ENCODE data around the gene CHKA.
"Not testable (repeated sequence)": the region's sequence is repeated elsewhere in the genome, so short reads cannot be mapped to it uniquely, and the experiment has no call there.

CHKA gene

DNA sequence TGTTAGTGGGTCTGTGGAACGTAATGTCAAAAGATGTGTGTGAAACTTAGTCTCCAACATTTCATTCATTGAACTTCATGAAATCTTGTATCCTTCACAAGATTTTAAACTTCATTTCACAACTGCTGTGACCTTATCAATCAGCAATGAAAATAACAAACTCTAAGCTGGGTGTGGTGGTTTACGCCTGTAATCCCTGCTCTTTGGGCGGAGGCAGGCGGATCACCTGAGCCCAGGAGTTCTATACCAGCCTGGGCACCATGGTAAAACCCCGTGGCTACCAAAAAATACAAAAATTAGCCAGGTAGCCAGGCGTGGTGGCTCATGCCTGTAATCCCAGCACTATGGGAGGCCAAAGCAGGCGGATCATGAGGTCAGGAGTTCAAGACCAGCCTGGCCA is 5.1 kb downstream of the CHKA start:
- no peak for DNase-seq (ENCODE audit: low read depth, low spot score)

DNA sequence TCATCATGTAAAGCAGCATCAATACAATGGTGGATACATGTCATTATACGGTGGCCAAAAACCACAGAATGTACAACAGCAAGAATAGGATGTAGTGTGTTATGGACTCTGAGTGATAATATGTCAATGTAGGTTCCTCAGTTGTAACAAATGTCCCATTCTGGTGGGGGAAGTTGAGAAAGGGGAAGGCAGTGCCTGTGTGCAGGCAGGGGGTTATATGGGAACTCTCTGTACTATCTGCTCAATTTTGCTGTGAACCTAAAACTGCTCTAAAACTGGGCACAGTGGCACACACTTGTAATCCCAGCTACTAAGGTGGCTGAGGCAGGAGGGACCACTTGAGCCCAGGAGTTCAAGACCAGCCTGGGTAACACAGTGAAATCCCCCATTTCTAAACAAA is 5.9 kb downstream of the CHKA start:
- no peak for DNase-seq (ENCODE audit: low read depth, low spot score)

DNA sequence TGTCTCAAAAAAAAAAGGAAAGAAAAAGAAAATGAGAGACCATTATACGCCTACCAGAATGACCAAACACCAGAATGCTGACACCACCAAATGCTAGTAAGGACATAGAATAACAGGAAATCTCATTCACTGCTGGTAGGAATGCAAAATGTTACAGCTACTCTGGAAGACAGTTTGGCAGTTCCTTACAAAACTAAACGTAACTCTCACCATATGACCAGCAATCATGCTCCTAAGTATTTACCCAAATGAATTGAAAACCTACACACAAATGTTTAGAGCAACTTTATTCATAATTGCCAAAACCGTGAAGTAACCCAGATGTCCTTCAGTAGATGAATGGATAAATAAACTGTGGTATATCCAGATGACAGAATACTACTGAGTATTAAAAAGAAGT is 7.2 kb downstream of the CHKA start:
- no peak for DNase-seq (ENCODE audit: low read depth, low spot score)

DNA sequence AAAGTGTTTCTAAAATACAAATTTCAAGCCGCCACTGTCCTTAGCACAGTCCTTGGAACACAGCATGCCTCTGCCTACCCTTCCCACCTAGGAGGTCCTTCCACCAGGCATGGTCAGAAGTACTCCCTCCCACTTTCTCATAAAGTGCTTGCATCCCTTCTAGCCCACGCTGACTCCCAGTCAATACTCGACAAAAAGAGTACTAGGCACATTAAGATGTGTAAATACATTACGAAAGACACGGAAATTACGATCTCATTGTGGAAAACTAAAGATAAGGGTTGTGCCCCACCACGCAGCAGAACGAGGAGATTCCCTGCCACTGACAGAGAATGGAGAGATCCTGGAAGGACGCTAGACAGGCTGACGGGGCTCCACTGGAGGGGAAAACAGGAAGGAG is 13.5 kb downstream of the CHKA start:
- DNase-seq (ENCODE audit: low read depth, low spot score), result no peak

DNA sequence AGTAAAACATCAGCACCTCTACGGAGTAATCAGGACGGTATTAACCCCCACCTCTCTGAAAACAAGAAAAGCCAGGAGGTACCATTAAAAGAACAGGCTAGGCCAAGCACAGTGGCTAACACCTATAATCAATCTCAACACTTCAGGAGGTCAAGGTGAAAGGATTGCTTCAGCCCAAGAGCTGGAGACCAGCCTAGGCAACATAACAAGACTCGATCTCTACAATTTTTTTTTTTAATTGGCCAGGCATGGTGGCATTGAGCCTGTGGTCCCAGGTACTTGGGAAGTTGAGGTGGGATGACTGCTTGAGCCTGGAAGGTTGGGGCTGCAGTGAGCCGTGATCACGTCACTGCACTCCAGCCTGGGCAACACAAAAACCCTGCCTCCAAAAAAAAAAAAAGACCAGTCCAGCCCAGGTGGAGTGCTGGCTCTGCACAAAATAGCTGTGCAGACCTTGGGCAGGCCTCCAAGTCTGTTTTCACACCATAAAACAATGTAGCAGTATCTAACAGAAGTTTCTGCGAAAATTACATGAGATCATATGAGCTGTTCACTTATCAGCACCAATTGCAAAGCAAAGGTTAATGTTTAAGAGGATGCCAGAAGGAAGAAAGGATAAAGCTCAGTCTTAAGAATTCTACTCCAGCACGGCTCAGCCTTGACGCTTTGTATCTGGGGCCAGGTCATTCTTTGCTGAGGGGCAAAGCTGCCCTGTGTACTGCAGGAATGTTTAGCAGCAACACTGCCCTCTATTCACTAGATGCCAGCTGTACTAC is 14.8 kb downstream of the CHKA start:
- no peak for DNase-seq (ENCODE audit: low read depth, low spot score)

DNA sequence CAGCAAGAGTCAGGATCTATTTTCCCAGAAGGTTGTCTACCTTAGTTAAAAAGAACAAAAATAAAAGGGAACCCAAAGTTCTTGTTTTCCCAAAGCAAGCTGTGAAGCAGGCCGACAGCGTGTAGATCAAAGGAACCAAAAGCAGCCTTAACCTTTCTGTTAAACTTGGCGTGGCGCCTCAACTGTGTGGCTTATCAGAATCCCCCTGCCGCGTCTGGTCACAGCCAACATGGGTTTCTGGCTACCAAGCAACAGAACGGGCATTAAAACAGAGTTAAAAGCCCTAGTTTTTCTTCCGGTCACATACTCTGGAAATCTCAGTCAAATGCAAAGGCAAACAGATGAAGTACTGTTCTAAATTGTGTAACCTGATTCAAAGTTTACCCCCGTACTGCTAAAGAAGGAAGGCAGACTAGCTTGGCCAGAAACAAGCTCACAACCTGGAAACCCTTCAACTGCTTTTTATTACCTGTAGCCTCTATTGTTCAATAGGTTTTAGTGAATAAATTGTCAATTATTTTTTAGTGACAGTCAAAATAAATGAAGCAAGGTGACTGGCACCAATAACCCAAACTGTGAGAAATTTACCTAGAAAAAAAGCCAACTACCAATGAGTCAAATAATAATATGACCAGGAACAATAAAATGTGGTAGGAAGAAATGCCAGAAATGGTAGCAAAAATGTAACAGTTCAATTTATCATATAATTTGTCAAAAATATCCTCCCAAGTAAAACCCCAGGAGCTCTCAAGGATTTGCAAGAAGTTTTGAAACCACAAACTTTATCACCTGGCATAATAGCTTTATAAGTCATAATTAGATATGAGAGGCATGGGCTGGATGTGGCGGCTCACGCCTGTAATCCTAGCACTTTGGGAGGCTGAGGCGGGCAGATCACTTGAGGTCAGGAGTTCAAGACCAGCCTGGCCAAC is 21.4 kb downstream of the CHKA start:
- peak; percentile 45 for DNase-seq (ENCODE audit: low read depth, low spot score)

DNA sequence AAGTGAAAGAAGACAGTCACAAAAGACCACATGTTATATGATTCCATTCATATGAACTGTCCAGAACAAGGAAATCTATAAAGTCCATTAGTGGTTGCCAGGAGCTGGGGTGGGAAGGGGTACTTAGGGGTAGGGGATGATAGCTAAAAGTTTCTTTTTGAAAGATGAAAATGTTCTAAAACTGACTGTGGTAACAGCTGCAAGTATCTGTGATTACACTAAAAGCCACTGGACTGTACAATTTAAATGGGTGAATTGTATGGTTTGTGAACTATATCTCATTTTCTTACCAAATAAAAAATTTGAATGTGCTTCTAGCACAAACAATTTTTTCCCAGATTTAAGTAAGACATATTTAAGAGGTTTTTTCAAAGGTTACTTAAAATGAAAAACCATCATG is 22.1 kb downstream of the CHKA start:
- no peak for DNase-seq (ENCODE audit: low read depth, low spot score)

DNA sequence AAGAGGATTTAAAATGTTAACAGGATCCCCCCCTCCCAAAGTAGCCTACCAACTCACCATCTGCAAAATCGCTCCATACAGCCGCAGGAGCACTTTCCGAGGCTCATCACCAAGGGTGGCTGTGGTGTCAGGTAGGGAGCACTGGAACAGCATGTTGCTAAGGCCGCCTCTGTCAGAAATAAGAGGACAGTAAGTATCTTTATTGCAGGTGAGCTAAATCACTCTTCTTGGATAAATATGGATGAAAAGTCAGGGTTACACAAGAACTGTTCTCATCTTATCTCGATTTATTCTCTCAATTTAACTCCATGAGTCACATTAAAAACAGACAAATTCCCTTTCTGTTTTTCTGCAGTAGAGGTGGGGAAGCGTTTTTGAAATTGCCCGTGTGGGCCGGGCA is 24.2 kb downstream of the CHKA start:
- DNase-seq (ENCODE audit: low read depth, low spot score), result no peak

DNA sequence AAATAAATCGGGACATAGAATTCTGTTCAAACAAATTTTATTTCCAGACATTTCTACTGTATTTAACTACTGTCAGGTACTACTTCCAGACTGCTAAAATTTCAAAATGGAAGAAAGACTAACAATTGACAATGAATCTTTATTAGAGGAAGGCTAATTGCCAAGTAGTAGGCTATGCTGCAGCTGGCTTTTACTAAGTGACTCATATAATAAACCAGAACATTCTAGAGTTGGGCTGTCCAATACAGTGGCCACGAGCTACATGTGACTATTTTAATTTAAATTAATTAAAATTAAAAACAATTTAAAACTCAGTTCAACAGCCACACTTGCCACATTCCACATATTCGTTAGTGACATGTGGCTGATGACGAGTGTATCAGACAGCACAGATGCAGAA is 27.6 kb downstream of the CHKA start:
- DNase-seq (ENCODE audit: low read depth, low spot score), result no peak

DNA sequence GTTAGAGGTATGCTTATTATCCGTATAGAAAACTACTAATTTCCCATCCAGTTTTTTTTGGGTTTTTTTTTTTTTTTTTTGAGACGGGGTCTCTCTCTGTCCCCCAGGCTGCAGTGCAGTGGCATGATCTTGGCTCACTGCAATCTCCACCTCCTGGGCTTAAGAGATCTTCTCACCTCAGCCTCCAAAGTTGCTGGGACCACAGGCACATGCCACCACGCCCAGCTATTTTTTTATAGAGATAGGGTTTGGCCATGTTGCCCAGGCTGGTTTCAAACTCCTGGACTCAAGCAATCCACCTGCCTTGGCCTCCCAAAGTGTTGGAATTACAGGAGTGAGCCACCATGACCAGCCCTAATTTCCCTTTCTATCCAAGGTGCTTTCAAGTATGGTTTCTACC is 28.2 kb downstream of the CHKA start:
- DNase-seq (ENCODE audit: low read depth, low spot score), result not testable (repeated sequence)

DNA sequence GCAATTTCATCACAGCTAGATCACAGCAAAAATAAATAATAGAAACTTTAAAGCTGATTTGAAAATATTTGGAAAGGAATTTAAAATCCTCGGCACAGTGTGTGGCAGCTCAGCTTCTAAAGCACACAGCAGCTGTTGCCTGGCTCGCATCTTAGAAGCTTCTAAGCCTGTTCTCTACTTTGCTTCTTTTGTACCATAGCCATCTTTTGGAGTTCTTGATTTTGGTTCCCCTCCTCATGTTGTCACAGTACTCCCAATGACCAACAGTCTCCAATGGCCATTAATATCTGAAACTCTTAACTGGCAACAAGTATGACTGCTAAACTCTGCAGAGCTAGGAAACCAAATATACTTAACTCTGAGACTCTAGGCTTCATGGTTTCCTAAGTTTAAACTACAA is 28.8 kb downstream of the CHKA start:
- DNase-seq (ENCODE audit: low read depth, low spot score), result no peak

DNA sequence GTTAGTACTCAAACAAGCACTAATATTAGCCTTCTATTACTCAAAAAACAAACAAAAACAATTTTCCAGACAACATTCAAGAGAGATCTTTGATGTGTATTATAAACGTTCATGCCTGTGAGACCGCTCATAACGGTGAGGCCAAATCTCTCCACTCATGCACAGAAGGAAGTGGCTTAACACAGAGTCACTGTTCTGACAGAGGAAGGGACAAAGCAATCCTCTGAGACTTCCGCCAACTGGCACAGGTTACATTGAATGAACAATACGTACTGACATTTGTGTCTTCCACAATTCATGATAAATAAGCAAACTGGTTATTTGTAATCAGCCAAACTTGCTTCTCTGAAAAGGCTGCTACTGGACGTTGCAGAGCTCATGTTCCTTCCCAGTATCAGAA is 30.5 kb downstream of the CHKA start:
- no peak for DNase-seq (ENCODE audit: low read depth, low spot score)

DNA sequence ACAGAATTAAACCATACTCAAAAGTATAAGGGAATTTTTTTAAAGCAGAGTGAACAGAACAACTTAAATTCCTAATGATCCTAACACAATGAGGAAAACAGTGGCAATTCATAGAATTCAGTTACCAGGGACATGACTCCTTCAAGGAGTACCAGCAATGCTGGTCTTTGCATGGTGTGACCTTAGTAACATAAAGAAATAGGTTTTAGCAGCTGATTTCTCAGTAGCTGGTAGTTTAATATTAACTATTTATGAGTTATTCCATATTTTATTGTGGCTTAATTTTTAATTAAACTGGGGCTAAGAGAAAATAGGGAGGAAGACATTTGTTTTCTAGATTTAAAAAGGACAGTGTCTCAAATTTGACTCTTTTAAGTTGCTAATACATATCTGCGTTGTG is 30.9 kb downstream of the CHKA start:
- DNase-seq (ENCODE audit: low read depth, low spot score), result no peak

DNA sequence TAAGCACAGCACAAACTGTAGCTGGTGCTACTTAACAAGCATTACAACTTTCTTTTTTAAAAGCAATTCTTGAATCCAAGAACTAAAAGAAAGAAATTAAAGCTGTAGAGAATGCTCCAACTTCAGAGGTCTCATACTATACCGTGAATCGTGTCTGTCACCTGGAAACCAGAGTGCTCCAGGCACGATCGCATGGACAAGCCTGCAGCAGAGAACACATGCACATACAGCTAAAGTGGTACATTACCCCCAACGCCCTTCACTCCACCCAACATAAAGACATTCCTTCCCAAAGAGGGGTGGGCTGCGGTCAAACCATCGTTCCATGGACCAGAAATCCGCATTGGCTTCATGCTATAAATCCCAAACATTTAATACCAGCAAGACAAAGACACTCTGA is 31.5 kb downstream of the CHKA start:
- no peak for DNase-seq (ENCODE audit: low read depth, low spot score)

DNA sequence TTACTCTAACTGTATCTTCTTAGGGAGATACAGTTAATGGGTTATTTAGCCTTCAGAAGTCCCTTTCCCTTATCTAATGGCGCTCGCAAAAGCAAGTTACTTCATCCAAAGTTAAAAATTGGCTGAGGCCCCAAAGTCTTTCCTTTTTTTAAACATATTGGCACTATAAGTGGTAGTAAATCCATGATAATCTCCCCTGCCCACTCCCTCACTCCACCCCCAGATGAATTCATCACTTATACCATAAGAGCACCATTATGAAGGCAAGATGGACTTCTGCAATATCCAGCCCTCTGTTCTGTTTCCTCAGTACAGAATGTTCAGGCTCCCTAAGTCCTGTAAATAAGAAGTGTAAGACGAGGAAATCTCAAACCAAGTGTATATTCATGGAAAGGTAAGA is 37.7 kb downstream of the CHKA start:
- no peak for DNase-seq (ENCODE audit: low read depth, low spot score)

DNA sequence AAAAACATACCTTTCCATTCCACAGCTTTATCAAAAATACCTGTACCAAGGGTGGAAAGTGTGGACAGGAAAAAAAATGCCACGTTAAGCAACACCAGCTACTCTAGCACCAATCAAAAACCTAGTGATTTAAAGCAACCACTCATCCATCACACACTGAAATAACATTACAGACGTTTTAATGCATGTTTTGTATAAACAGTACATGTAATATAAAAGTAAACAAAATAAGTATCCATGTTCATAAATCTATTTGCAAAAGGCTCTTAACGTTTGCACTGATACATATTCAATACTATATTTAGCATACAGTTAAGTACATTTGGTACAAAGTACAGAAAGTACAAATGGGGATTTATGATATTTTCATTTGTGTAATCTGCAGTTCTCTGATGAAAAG is 38.7 kb downstream of the CHKA start:
- no peak for DNase-seq (ENCODE audit: low read depth, low spot score)

DNA sequence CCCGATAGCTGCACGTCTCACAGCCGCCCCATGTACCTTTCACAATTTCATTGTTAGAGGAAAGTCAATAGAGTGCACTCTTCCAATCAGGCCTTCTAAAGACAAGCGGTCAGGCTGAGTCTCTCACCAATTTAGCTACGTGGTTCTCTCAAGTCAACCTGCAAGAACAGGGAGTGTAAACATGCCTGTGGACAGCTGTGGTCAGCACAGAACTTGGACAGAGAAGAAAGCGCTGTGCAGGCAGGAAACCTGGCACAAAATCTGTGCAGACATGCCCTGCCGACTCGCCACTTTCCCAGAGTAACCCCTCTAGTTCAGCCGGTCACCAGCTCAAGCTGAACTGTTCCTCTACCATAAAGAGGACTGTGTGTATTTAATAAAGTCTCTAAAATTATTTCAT is 39.5 kb downstream of the CHKA start:
- no peak for DNase-seq (ENCODE audit: low read depth, low spot score)

DNA sequence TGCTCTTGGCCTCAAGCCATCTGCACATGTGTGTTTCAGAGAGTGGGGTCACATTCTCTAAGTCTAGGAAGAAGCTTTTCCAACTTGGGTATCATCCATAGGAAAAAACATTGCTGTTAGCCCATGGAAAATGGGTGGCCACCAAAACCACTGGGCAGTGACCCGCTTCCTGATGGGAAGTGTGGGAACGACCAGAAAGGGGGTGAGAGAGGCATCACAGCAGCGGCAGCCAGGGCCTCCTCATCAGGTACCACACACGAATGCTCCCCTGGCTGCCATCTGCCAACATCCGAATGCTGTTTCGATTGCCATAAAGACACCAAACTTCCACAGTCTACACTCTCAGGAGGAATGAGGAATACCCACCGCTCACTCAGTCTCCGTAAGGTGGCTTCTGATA is 40.3 kb downstream of the CHKA start:
- DNase-seq (ENCODE audit: low read depth, low spot score), result no peak

DNA sequence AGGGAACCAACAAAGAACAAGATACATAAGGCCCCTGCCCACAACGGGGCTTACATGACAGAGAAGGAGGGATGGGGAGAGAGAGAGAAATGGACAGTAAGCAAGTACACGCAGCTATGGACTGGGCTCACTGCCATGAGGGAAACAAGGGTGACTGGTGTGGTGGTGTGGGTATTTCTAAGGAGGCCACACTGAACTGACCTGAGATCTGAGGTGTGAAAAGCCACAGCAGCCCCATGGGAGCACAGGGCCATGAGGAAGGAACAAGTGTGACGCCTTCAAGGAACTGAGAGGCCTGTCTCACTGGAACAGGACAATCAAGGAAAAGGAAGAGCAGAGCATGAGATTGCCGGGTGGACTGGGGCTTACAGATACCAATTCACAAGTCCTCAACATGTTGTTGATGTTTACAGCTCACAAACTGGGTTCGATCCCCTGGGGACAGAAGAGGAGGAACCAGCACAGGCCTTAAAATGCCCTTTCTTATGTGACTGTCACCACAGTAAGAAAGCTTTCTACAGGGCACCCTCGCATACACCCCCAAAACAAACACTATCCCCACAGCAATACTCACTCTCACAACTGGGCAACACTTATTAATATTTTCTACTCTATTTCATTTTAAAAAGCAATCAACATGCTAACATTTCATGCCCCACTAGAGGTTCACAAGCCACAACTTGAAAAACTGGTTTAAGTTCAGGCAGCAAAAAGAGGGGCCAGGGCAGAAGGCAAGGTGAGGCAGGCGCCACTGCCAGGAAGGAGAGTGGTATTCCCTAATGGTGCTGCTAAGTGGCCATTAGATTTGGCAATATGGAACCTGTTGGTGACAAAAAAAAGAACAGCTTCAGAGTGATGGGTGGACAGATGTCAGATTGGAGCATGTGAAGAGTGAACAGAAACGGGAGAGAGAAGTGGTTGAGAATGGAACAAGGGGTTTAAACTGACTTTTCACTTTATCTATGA is 43.3 kb downstream of the CHKA start:
- peak; percentile 23 for DNase-seq (ENCODE audit: low read depth, low spot score)

DNA sequence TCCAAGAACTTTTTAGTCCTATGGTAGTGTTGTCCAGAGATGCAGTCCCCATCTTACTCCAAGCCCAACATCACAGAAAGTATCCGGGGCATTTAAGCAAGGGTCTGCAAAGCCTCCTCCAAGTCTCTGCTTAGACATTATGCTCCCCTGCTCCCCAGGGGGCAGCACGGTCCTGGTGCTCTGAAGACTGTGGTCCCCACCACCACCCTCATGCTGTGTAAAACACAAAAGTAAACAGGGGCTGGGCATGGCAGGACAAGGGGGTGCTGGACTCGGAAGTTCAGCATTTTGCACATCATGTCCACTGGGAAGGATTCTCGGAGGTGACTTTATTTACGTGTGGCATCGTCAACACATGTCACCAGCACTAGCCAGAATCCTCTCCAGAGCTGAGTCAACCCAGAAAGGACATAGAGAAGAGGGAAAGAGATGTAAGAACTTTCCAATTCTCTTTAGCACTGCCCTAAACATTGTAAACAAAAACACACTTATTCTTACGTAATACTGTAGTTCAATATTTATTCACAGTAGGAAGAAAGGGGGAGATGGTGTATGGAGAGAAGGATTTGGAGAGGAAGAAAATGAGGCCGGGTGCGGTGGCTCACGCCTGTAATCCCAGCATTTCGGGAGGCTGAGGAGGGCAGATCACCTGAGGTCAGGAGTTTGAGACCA is 44.7 kb downstream of the CHKA start:
- DNase-seq (ENCODE audit: low read depth, low spot score), result no peak
